LNCAP (cell line): ENCODE measurements around the gene PRMT1.

ENCODE experiments used
- CTCF ChIP-seq: fragments of 450-650 bp; IDR thresholded peaks from 2 replicates; pipeline ENCODE4 v1.5.1; 2017; ENCODE audit warnings: mild to moderate bottlenecking

The PRMT1 gene

GRCh38 chr19:49654581-49654980, 22.5 kb upstream of the PRMT1 start:
- no peak for TF ChIP-seq CTCF

- TF ChIP-seq CTCF, result no peak
These were observed 21.3 kb upstream of the PRMT1 start for GRCh38 chr19:49655570-49656455.

GRCh38 chr19:49656456-49657109, 20.5 kb upstream of the PRMT1 start:
- TF ChIP-seq CTCF, result no peak

- TF ChIP-seq CTCF, result no peak
These were observed 19.5 kb upstream of the PRMT1 start for GRCh38 chr19:49657493-49658138.

- no peak for TF ChIP-seq CTCF
These were observed 18.9 kb upstream of the PRMT1 start for GRCh38 chr19:49658139-49658517.

GRCh38 chr19:49658566-49659442, 18.3 kb upstream of the PRMT1 start:
- TF ChIP-seq CTCF, result no peak
